ENCODE measurements around the gene TOLLIP. TPM values are rescaled to one million over a fixed set of nuclear protein-coding genes. Genes with fewer than 3 reads are reported as not detected.

Gene TOLLIP
- total and polyA plus RNA-seq, 2 of the 8 experiments (the other 6 are each of a cell fraction or from before 2014, with no cell fraction given), result 23.7 to 34.7 TPM

- CTCF ChIA-PET (ENCODE audit: partially characterized antibody), result interaction anchor here (0.6 to 1.4 kb wide), 3 partner anchors 22 to 870 kb away, joined by 3 read pairs; no protein-coding TSS in a partner anchor
- no peak overlapping the region for H4K5ac ChIP-seq (ENCODE audit: insufficient read length, low read depth, low read length)
- POLR2A ChIA-PET (ENCODE audit: partially characterized antibody), result no interaction called here
- H3K56ac ChIP-seq (replicated peaks; ENCODE audit: insufficient read length, low read depth, low read length), result no peak overlapping the region
- H3K23me2 ChIP-seq (ENCODE audit: low read depth, low read length), result no peaks in the 10 kb centered on the region
- H2BK15ac ChIP-seq (ENCODE audit: low read length), result no peak overlapping the region
- H3K4me2 ChIP-seq (ENCODE audit: insufficient read depth in 1 of 2, low read depth in 2 of 2, low read length in 2 of 2), result no peak overlapping the region
- no peak overlapping the region for H3K23ac ChIP-seq (ENCODE audit: insufficient read length)
- H3K4ac ChIP-seq (replicated peaks; ENCODE audit: insufficient read length, low read depth, low read length), result no peak overlapping the region
- H4K20me1 ChIP-seq (replicated peaks in 1 of 2; ENCODE audit: control insufficient read depth in 1 of 2, insufficient read depth in 2 of 2, low read length in 2 of 2), result peaks cover 0 to 2% of the 10 kb centered on the region in 2 experiments
- no peaks in the 10 kb centered on the region for H3K79me2 ChIP-seq (ENCODE audit: control insufficient read depth in 1 of 2, insufficient read depth in 2 of 2, low read length in 2 of 2)
- H2BK20ac ChIP-seq (ENCODE audit: low read length), result no peak overlapping the region
- peaks cover 2 to 6% (median 5%) of the 10 kb centered on the region in 4 experiments; a peak in 5 of 8 replicates for H3K36me3 ChIP-seq (ENCODE audit: control insufficient read depth in 2 of 4, insufficient read depth in 4 of 4, low read length in 3 of 4)
- no peaks in the 10 kb centered on the region for H3K27me3 ChIP-seq (replicated peaks in 1 of 4; ENCODE audit: control insufficient read depth in 3 of 4, extremely low read depth in 1 of 4, insufficient read depth in 3 of 4, low read length in 3 of 4)
- 88% methylated on average over 9 of the region's 9 CpGs; no CpG with 5 or more reads in 1 of the 2 experiments for WGBS, 2 experiments (ENCODE audit: extremely low coverage in 1 of 2, insufficient coverage in 1 of 2, insufficient read length in 1 of 2, insufficient replicate concordance in 2 of 2, low coverage in 1 of 2, low lambda C conversion rate in 2 of 2, missing lambda C conversion rate in 1 of 2)
- H4K8ac ChIP-seq (ENCODE audit: extremely low read depth, insufficient read depth, low read length), result no peak overlapping the region
- DNase-seq (ENCODE audit: low read depth in 1 of 2, low spot score in 2 of 2) (no peak), FAIRE-seq (no peak)
- H3K27ac ChIP-seq (ENCODE audit: low read depth, low read length), result no peak overlapping the region
- no peak overlapping the region for H2BK12ac ChIP-seq (ENCODE audit: low read depth, low read length)
- H2AFZ ChIP-seq (ENCODE audit: low read length), result no peak overlapping the region
- no peak overlapping the region for H3K14ac ChIP-seq (ENCODE audit: insufficient read length)
- H3K9me3 ChIP-seq (ENCODE audit: insufficient read depth in 2 of 2, low read depth in 1 of 2, low read length in 1 of 2), result no peaks in the 10 kb centered on the region; a peak in 1 of 4 replicates
- H2AK5ac ChIP-seq (ENCODE audit: low read depth, low read length), result no peak overlapping the region
- no peak overlapping the region for H2BK5ac ChIP-seq (ENCODE audit: low read depth, low read length)
- no peak overlapping the region for H3K9ac ChIP-seq (replicated peaks in 1 of 4; ENCODE audit: extremely low read depth in 1 of 4, low read depth in 3 of 4, low read length in 3 of 4)
- H3K4me1 ChIP-seq (replicated peaks in 1 of 4; ENCODE audit: control insufficient read depth in 3 of 4, insufficient read depth in 4 of 4, low read length in 3 of 4), result no peaks in the 10 kb centered on the region
- H3K18ac ChIP-seq (ENCODE audit: extremely low read depth, low read length), result no peak overlapping the region
- H2BK120ac ChIP-seq (replicated peaks; ENCODE audit: low read depth, low read length), result no peak overlapping the region
- no peaks in the 10 kb centered on the region for H3K79me1 ChIP-seq (ENCODE audit: low read depth, low read length)
- no peak overlapping the region for H4K91ac ChIP-seq (replicated peaks; ENCODE audit: insufficient read length, low read length)
- no peak overlapping the region for H3K4me3 ChIP-seq (ENCODE audit: extremely low read depth in 1 of 4, insufficient read depth in 2 of 4, low read depth in 3 of 4, low read length in 4 of 4)
- TF ChIP-seq ZNF274 (IDR thresholded peaks at IDR 0.05; ENCODE audit: borderline replicate concordance, extremely low read depth, low read length) (no peak), ATF2 (IDR thresholded peaks at IDR 0.05; ENCODE audit: low read length) (no peak), SAP30 (IDR thresholded peaks at IDR 0.05; ENCODE audit: insufficient read depth, insufficient replicate concordance, low read length) (no peak), NRF1 (IDR thresholded peaks at IDR 0.05; ENCODE audit: low read depth, low read length) (no peak), ASH2L (IDR thresholded peaks at IDR 0.05; ENCODE audit: low read length) (no peak), KDM4A (IDR thresholded peaks at IDR 0.05; ENCODE audit: low read depth, low read length, severe bottlenecking) (no peak), BCL11A (IDR thresholded peaks at IDR 0.05; ENCODE audit: low read depth in 2 of 2, low read length in 2 of 2) (no peak), BRCA1 (IDR thresholded peaks at IDR 0.05; ENCODE audit: low read depth, low read length) (no peak), PHF8 (conservative IDR thresholded peaks at IDR 0.05; ENCODE audit: low read depth, low read length) (no peak), BACH1 (IDR thresholded peaks at IDR 0.05; ENCODE audit: low read length) (no peak), SP2 (IDR thresholded peaks at IDR 0.05; ENCODE audit: low read length) (no peak)
These were observed 38.0 kb downstream of the TOLLIP start for GRCh38 chr11:1271406-1271805.
